Activated T-helper 1 cell treated with anti-CD3 and anti-CD28 coated beads, Interleukin-12 subunit alpha, Interleukin-12 subunit beta, Interleukin-2, Interleukin-4 antibody, amounts not matched to agents 30 ng/mL and 10 ng/mL and 1 ng/mL, durations not matched to agents 14 hours and 24 hours and 36 hours (primary cell): ENCODE data around the gene ANKRD31. TPM values are rescaled to one million over a fixed set of nuclear protein-coding genes. Genes with fewer than 3 reads are reported as not detected.

Experiments used
- DNase-seq: peaks from one replicate; pipeline ENCODE4 v3.0.0; 2021; ENCODE audit warnings: low spot score
- H3K27ac Mint-ChIP-seq: one replicate; pipeline ENCODE4 v1.8.0; 2021; ENCODE audit warnings: mild to moderate bottlenecking, mixed read lengths
- H3K27me3 Mint-ChIP-seq: one replicate; pipeline ENCODE4 v1.8.0; 2022; ENCODE audit warnings: mild to moderate bottlenecking, moderate library complexity, mixed read lengths; ENCODE audit not compliant: insufficient read depth
- H3K36me3 Mint-ChIP-seq: one replicate; pipeline ENCODE4 v1.8.0; 2021; ENCODE audit warnings: low read depth, mixed read lengths
- H3K4me1 Mint-ChIP-seq: one replicate; pipeline ENCODE4 v1.8.0; 2021; ENCODE audit warnings: low read depth, mixed read lengths
- H3K4me3 Mint-ChIP-seq: one replicate; pipeline ENCODE4 v1.8.0; 2021; ENCODE audit warnings: mild to moderate bottlenecking, moderate library complexity, mixed read lengths
- H3K9me3 Mint-ChIP-seq: one replicate; pipeline ENCODE4 v1.8.0; 2021; ENCODE audit warnings: mixed read lengths
- intact Hi-C: fragments of 100-400 bp; cut with micrococcal nuclease; formaldehyde crosslinking; loops from one replicate; pipeline ENCODE4 v1.15.1; 2024
- total RNA-seq: library from RNA; stranded (reverse); gene quantifications from 2 replicates; pipeline ENCODE4 v1.2.3, GENCODE V29; 2022

ANKRD31 gene
- total RNA-seq, 1 donor from 2014 or later, result 0.36 TPM

- peaks cover 10% of the 10 kb centered on the region for H3K27me3 Mint-ChIP-seq
- H3K36me3 Mint-ChIP-seq, result peaks cover 12% of the 10 kb centered on the region
- intact Hi-C loops, result loop anchor here (1.0 to 10.0 kb wide), 12 partner anchors 25 to 1207 kb away; partner anchors contain the start of genes CERT1, FAM169A, HEXB and POLK
- peaks cover 4% of the 10 kb centered on the region for H3K9me3 Mint-ChIP-seq
- peaks cover 81% of the 10 kb centered on the region for H3K4me1 Mint-ChIP-seq
- no peak overlapping the region for H3K27ac Mint-ChIP-seq
- DNase-seq, result peak; percentile 53
- H3K4me3 Mint-ChIP-seq, result peak overlapping the region; percentile 3
Measured at GRCh38 chr5:75049456-75050351, 187.0 kb downstream of the ANKRD31 start.

- Mint-ChIP-seq H3K36me3 (peaks cover 19% of the 10 kb centered on the region), H3K27me3 (peaks cover 4% of the 10 kb centered on the region), H3K27ac (no peak overlapping the region), H3K4me3 (peak overlapping the region; percentile 15), H3K9me3 (peaks cover 4% of the 10 kb centered on the region), H3K4me1 (peaks cover 75% of the 10 kb centered on the region)
- DNase-seq, result no peak
- intact Hi-C loops, result loop anchor here (2.0 to 10.0 kb wide), 2 partner anchors 24 to 364 kb away; partner anchors contain the start of gene HEXB
Measured at GRCh38 chr5:75048457-75048953, 188.2 kb downstream of the ANKRD31 start.

- peaks cover 4% of the 10 kb centered on the region for H3K27me3 Mint-ChIP-seq
- intact Hi-C loops, result loop anchor here (10.0 kb wide), 1 partner anchor 363 kb away; the partner anchor contains the start of gene HEXB
- no peak overlapping the region for H3K4me3 Mint-ChIP-seq
- peaks cover 27% of the 10 kb centered on the region for H3K36me3 Mint-ChIP-seq
- H3K27ac Mint-ChIP-seq, result no peak overlapping the region
- H3K4me1 Mint-ChIP-seq, result peaks cover 74% of the 10 kb centered on the region
- no peak for DNase-seq
- H3K9me3 Mint-ChIP-seq, result peaks cover 4% of the 10 kb centered on the region
Measured at GRCh38 chr5:75047356-75047755, 189.3 kb downstream of the ANKRD31 start.

GRCh38 chr5:75046366-75047142, 190.1 kb downstream of the ANKRD31 start:
- intact Hi-C loops, result loop anchor here (10.0 kb wide), 1 partner anchor 362 kb away; the partner anchor contains the start of gene HEXB
- H3K36me3 Mint-ChIP-seq, result peaks cover 30% of the 10 kb centered on the region
- DNase-seq, result no peak
- H3K27ac Mint-ChIP-seq, result no peak overlapping the region
- peaks cover 4% of the 10 kb centered on the region for H3K9me3 Mint-ChIP-seq
- H3K4me1 Mint-ChIP-seq, result peaks cover 65% of the 10 kb centered on the region
- no peak overlapping the region for H3K4me3 Mint-ChIP-seq
- H3K27me3 Mint-ChIP-seq, result peaks cover 1% of the 10 kb centered on the region

GRCh38 chr5:75045071-75045470, 191.6 kb downstream of the ANKRD31 start:
- Mint-ChIP-seq H3K9me3 (peaks cover 4% of the 10 kb centered on the region), H3K27me3 (no peaks in the 10 kb centered on the region), H3K36me3 (peaks cover 32% of the 10 kb centered on the region), H3K4me1 (peaks cover 51% of the 10 kb centered on the region), H3K4me3 (no peak overlapping the region), H3K27ac (peak overlapping the region; percentile 40)
- DNase-seq, result no peak
- intact Hi-C loops, result loop anchor here (10.0 kb wide), 1 partner anchor 360 kb away; the partner anchor contains the start of gene HEXB

- H3K4me3 Mint-ChIP-seq, result no peak overlapping the region
- intact Hi-C loops, result loop anchor here (10.0 kb wide), 1 partner anchor 360 kb away; the partner anchor contains the start of gene HEXB
- no peak for DNase-seq
- peaks cover 44% of the 10 kb centered on the region for H3K4me1 Mint-ChIP-seq
- no peak overlapping the region for H3K27ac Mint-ChIP-seq
- peaks cover 4% of the 10 kb centered on the region for H3K9me3 Mint-ChIP-seq
- H3K27me3 Mint-ChIP-seq, result no peaks in the 10 kb centered on the region
- peaks cover 32% of the 10 kb centered on the region for H3K36me3 Mint-ChIP-seq
Measured at GRCh38 chr5:75044406-75044805, 192.3 kb downstream of the ANKRD31 start.

- H3K9me3 Mint-ChIP-seq, result peaks cover 4% of the 10 kb centered on the region
- H3K27ac Mint-ChIP-seq, result no peak overlapping the region
- H3K4me3 Mint-ChIP-seq, result no peak overlapping the region
- intact Hi-C loops, result loop anchor here (10.0 kb wide), 1 partner anchor 359 kb away; the partner anchor contains the start of gene HEXB
- no peaks in the 10 kb centered on the region for H3K27me3 Mint-ChIP-seq
- peaks cover 37% of the 10 kb centered on the region for H3K4me1 Mint-ChIP-seq
- no peak for DNase-seq
- peaks cover 32% of the 10 kb centered on the region for H3K36me3 Mint-ChIP-seq
Measured at GRCh38 chr5:75043633-75044264, 192.9 kb downstream of the ANKRD31 start.

GRCh38 chr5:75042522-75042921, 194.2 kb downstream of the ANKRD31 start:
- DNase-seq, result no peak
- Mint-ChIP-seq H3K36me3 (peaks cover 32% of the 10 kb centered on the region), H3K27me3 (no peaks in the 10 kb centered on the region), H3K9me3 (peaks cover 4% of the 10 kb centered on the region), H3K4me1 (peaks cover 25% of the 10 kb centered on the region), H3K4me3 (no peak overlapping the region), H3K27ac (no peak overlapping the region)
- intact Hi-C loops, result loop anchor here (10.0 kb wide), 1 partner anchor 358 kb away; the partner anchor contains the start of gene HEXB

- no peak overlapping the region for H3K27ac Mint-ChIP-seq
- no peak for DNase-seq
- peaks cover 28% of the 10 kb centered on the region for H3K4me1 Mint-ChIP-seq
- H3K4me3 Mint-ChIP-seq, result no peak overlapping the region
- H3K36me3 Mint-ChIP-seq, result peaks cover 26% of the 10 kb centered on the region
- no peaks in the 10 kb centered on the region for H3K27me3 Mint-ChIP-seq
- intact Hi-C loops, result loop anchor here (10.0 kb wide), 1 partner anchor 356 kb away; the partner anchor contains the start of gene HEXB
- peaks cover 4% of the 10 kb centered on the region for H3K9me3 Mint-ChIP-seq
Measured at GRCh38 chr5:75040973-75041372, 195.7 kb downstream of the ANKRD31 start.

- intact Hi-C loops, result no loop called here
- Mint-ChIP-seq H3K36me3 (peaks cover 4% of the 10 kb centered on the region), H3K27ac (no peak overlapping the region), H3K4me3 (no peak overlapping the region), H3K4me1 (peaks cover 26% of the 10 kb centered on the region), H3K9me3 (no peaks in the 10 kb centered on the region), H3K27me3 (no peaks in the 10 kb centered on the region)
- no peak for DNase-seq
Measured at GRCh38 chr5:75037106-75037505, 199.6 kb downstream of the ANKRD31 start.

- Mint-ChIP-seq H3K9me3 (no peaks in the 10 kb centered on the region), H3K27me3 (no peaks in the 10 kb centered on the region), H3K4me1 (peaks cover 26% of the 10 kb centered on the region), H3K36me3 (peaks cover 4% of the 10 kb centered on the region), H3K27ac (no peak overlapping the region), H3K4me3 (no peak overlapping the region)
- intact Hi-C loops, result no loop called here
- no peak for DNase-seq
Measured at GRCh38 chr5:75034137-75034739, 202.4 kb downstream of the ANKRD31 start.

- no peak overlapping the region for H3K4me3 Mint-ChIP-seq
- no peaks in the 10 kb centered on the region for H3K9me3 Mint-ChIP-seq
- H3K4me1 Mint-ChIP-seq, result peaks cover 22% of the 10 kb centered on the region
- H3K27ac Mint-ChIP-seq, result no peak overlapping the region
- peaks cover 2% of the 10 kb centered on the region for H3K27me3 Mint-ChIP-seq
- intact Hi-C loops, result no loop called here
- H3K36me3 Mint-ChIP-seq, result peaks cover 4% of the 10 kb centered on the region
- no peak for DNase-seq
Measured at GRCh38 chr5:75031366-75031765, 205.3 kb downstream of the ANKRD31 start.
